ENCODE data around the gene LRRC46. TPM values are rescaled to one million over a fixed set of nuclear protein-coding genes. Genes with fewer than 3 reads are reported as not detected.

The LRRC46 gene
- total RNA-seq, 1 experiment from 2014 or later, result 0.31 TPM

- H3K79me1 ChIP-seq (ENCODE audit: insufficient read depth, low read depth, low read length, poor library complexity, severe bottlenecking), result no peaks in the 10 kb centered on the region
- H4K8ac ChIP-seq (replicated peaks; ENCODE audit: insufficient read length, low read depth, low read length), result no peak overlapping the region
- peak overlapping the region; percentile 56 for H3K4me2 ChIP-seq (ENCODE audit: insufficient read depth, insufficient read length, low read length)
- Mint-ChIP-seq H3K9me3 (no peaks in the 10 kb centered on the region; a peak in 1 of 5 replicates), H3K36me3 (ENCODE audit: insufficient read depth in 1 of 3, low read depth in 3 of 3) (no peaks in the 10 kb centered on the region), H3K27ac (no peak overlapping the region), H3K27me3 (ENCODE audit: low read depth) (peaks cover 77% of the 10 kb centered on the region), H3K4me3 (peak overlapping the region; percentile 27 to 76; a peak in 4 of 5 replicates), H3K4me1 (peaks cover 53 to 68% of the 10 kb centered on the region in 2 experiments)
- no peak overlapping the region for H2BK120ac ChIP-seq (ENCODE audit: low read depth, low read length, poor library complexity, severe bottlenecking)
- H2BK15ac ChIP-seq (ENCODE audit: low read depth, low read length), result no peak overlapping the region
- H3K14ac ChIP-seq (ENCODE audit: insufficient read depth, low read length), result no peak overlapping the region
- no peak overlapping the region for H4K5ac ChIP-seq (ENCODE audit: insufficient read length, low read depth, low read length)
- H3K18ac ChIP-seq (ENCODE audit: insufficient read length, low read depth, low read length), result no peak overlapping the region
- no peak overlapping the region for H3K56ac ChIP-seq (ENCODE audit: insufficient read length, low read depth, low read length)
- peaks cover 10% of the 10 kb centered on the region; the same call in 1 of the 2 replicates for H3K4me1 ChIP-seq (ENCODE audit: insufficient read depth, low read length)
- no peak overlapping the region for H4K91ac ChIP-seq (ENCODE audit: insufficient read length, low read depth, low read length)
- no peaks in the 10 kb centered on the region for H4K20me1 ChIP-seq (ENCODE audit: control insufficient read depth, insufficient read depth, insufficient read length)
- H3T11ph ChIP-seq (ENCODE audit: low read length), result no peak overlapping the region
- H2BK12ac ChIP-seq (ENCODE audit: insufficient read length, low read depth, low read length), result no peak overlapping the region
- H2AFZ ChIP-seq (ENCODE audit: low read length), result no peak overlapping the region
- H3K79me2 ChIP-seq (ENCODE audit: insufficient read depth, low read length), result no peaks in the 10 kb centered on the region
- WGBS (ENCODE audit: extremely low coverage, insufficient read length, low lambda C conversion rate), result no CpG with 5 or more reads among the region's 4 CpGs
- H3K4ac ChIP-seq (ENCODE audit: low read depth, low read length), result no peak overlapping the region
- H2BK5ac ChIP-seq (ENCODE audit: insufficient read length, low read length), result no peak overlapping the region
- no peak overlapping the region for H2BK20ac ChIP-seq (ENCODE audit: low read depth, low read length, poor library complexity, severe bottlenecking)
- no peak overlapping the region for H3K23ac ChIP-seq (ENCODE audit: insufficient read length, low read depth, low read length)
- no peaks in the 10 kb centered on the region for H3K9me3 ChIP-seq (ENCODE audit: control insufficient read depth, low read depth, low read length)
- H3K23me2 ChIP-seq (ENCODE audit: insufficient read length, low read depth, low read length, poor library complexity, severe bottlenecking), result peaks cover 11% of the 10 kb centered on the region
- DNase-seq, result no peak
- no peak overlapping the region for H2AK5ac ChIP-seq (ENCODE audit: insufficient read length, low read length)
- H3K27me3 ChIP-seq (ENCODE audit: insufficient read depth, low read length), result peaks cover 7% of the 10 kb centered on the region; the same call in 1 of the 2 replicates
- H3K27ac ChIP-seq (ENCODE audit: insufficient read length, low read depth, low read length), result no peak overlapping the region
- H3K9ac ChIP-seq (ENCODE audit: extremely low read depth, insufficient read length, low read length), result no peak overlapping the region
- TF ChIP-seq CTCF (conservative IDR thresholded peaks at IDR 0.05), result no peak
Measured at GRCh38 chr17:47873200-47874090, 42.0 kb downstream of the LRRC46 start.

Measured in H9 (cell line).